Measurements from ENCODE around the gene HSP90AA1. TPM values are rescaled to one million over a fixed set of nuclear protein-coding genes. Genes with fewer than 3 reads are reported as not detected.
A peak's percentile ranks its signal among the peaks of the same experiment; 100 is the strongest.

The HSP90AA1 gene
- total RNA-seq, 1 experiment from 2014 or later: 464 TPM

DNA sequence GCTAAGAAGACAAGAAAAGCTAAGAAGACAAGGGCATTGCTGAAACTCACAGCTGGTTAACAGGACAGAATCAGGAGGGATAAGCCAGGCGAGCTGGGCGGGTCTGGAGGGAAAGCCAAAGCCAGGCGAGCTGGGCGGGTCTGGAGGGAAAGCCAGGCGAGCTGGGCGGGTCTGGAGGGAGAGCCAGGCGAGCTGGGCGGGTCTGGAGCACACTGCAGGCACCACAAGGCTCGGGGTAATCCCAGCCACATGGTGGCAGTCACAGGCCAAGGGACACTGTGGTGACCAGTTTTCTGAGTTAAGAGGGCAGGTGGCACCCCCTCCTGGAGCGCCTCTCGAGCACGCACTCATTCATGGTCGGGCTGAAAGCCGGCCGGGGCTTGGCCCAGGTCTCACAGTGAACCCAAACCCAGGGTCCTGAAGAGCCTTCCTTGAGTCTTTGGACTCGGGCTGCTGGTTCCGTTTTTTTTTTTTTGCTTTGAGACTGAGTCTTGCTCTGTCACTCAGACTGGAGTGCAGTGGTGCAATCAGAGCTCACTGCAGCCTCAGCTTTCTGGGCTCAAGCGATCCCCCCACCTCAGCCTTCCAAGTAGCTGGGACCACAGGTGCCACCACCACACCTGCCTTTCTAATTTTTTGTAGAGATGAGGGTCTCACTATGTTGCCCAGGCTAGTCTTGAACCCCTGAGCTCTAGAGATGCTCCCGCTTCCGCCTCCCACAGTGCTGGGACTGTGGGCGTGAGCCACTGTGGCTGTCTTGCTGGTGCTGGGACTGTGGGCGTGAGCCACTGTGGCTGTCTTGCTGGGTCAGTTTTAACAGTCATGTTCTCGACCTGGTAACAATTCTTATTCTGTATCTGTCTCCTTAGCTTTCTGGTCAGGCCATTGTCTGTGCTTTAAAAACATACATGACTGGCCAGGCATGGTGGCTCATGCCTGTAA, 40.2 kb downstream of the HSP90AA1 start:
- H3K27ac Mint-ChIP-seq (ENCODE audit: unreplicated experiment): no peak overlapping the region
- H3K36me3 Mint-ChIP-seq (ENCODE audit: insufficient read depth, unreplicated experiment): peaks cover 75% of the 10 kb centered on the region
- ChIA-PET POLR2A (interaction anchor here (1.0 kb wide), 1 partner anchor 41 kb away, joined by 13 read pairs; no protein-coding TSS in a partner anchor), CTCF (interaction anchor here (0.6 to 2.1 kb wide), 9 partner anchors 11 to 1669 kb away, joined by 3 to 24 read pairs (median 4); partner anchors contain the start of genes MOK and XRCC3)
- intact Hi-C loops (cut with micrococcal nuclease; ENCODE audit: unreplicated experiment): loop anchor here (1.0 to 10.0 kb wide), 4 partner anchors 17 to 161 kb away; partner anchors contain the start of gene DYNC1H1
- DNase-seq: peak; percentile 83 to 88
- no peaks in the 10 kb centered on the region for H3K27me3 ChIP-seq (replicated peaks; ENCODE audit: control insufficient read depth, insufficient read depth, low read length)
- no TSS peak for BruUV-seq (replicated peaks)
- TF ChIP-seq, protein P1, sequence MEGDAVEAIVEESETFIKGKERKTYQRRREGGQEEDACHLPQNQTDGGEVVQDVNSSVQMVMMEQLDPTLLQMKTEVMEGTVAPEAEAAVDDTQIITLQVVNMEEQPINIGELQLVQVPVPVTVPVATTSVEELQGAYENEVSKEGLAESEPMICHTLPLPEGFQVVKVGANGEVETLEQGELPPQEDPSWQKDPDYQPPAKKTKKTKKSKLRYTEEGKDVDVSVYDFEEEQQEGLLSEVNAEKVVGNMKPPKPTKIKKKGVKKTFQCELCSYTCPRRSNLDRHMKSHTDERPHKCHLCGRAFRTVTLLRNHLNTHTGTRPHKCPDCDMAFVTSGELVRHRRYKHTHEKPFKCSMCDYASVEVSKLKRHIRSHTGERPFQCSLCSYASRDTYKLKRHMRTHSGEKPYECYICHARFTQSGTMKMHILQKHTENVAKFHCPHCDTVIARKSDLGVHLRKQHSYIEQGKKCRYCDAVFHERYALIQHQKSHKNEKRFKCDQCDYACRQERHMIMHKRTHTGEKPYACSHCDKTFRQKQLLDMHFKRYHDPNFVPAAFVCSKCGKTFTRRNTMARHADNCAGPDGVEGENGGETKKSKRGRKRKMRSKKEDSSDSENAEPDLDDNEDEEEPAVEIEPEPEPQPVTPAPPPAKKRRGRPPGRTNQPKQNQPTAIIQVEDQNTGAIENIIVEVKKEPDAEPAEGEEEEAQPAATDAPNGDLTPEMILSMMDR (IDR thresholded peaks at IDR 0.05; ENCODE audit: insufficient read depth in 1 of 2, low read depth in 1 of 2, low read length in 1 of 2, severe bottlenecking in 1 of 2, unreplicated experiment in 1 of 2): peak; percentile 52 to 81
- no peak overlapping the region for H3K4me3 ChIP-seq (ENCODE audit: low read depth, low read length)
- H3K36me3 ChIP-seq (ENCODE audit: control insufficient read depth, insufficient read depth, low read length): peaks cover 3% of the 10 kb centered on the region; the same call in 1 of the 2 replicates
- H3K4me1 Mint-ChIP-seq (ENCODE audit: low read depth, unreplicated experiment): no peaks in the 10 kb centered on the region
- H3K4me1 ChIP-seq: no peaks in the 10 kb centered on the region
- H3K27me3 Mint-ChIP-seq (ENCODE audit: insufficient read depth, unreplicated experiment): no peaks in the 10 kb centered on the region
- H3K4me3 Mint-ChIP-seq (ENCODE audit: unreplicated experiment): no peak overlapping the region
- H3K9me3 ChIP-seq: no peaks in the 10 kb centered on the region
- no peaks in the 10 kb centered on the region for H3K9me3 Mint-ChIP-seq (ENCODE audit: unreplicated experiment)

DNA sequence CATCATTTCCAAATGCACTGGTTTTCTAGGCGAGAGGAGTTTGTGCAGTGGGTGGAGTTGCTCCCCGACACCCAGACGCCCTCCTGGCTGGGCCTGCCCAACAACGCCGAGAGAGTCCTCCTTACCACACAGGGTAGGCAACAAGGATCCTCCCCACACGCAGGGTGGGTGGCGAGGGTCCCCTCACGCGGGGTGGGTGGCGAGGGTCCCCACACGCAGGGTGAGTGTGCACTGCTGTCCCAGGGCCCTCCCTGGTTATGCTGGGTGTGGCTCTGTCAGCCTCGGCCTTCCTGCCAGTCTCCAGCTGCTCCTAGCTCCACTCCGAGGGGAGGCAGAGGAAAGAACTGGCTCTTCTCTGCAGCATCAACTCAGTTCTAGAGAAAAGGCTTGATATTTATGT, 42.3 kb downstream of the HSP90AA1 start:
- H3K27me3 Mint-ChIP-seq (ENCODE audit: insufficient read depth, unreplicated experiment): no peaks in the 10 kb centered on the region
- no TSS peak for BruUV-seq (replicated peaks)
- no peak overlapping the region for H3K4me3 ChIP-seq (ENCODE audit: low read depth, low read length)
- H3K36me3 Mint-ChIP-seq (ENCODE audit: insufficient read depth, unreplicated experiment): peaks cover 80% of the 10 kb centered on the region
- ChIA-PET CTCF (no interaction called here), POLR2A (no interaction called here)
- H3K4me1 ChIP-seq: no peaks in the 10 kb centered on the region
- H3K9me3 ChIP-seq: no peaks in the 10 kb centered on the region
- H3K4me1 Mint-ChIP-seq (ENCODE audit: low read depth, unreplicated experiment): no peaks in the 10 kb centered on the region
- no peaks in the 10 kb centered on the region for H3K9me3 Mint-ChIP-seq (ENCODE audit: unreplicated experiment)
- H3K4me3 Mint-ChIP-seq (ENCODE audit: unreplicated experiment): no peak overlapping the region
- H3K36me3 ChIP-seq (ENCODE audit: control insufficient read depth, insufficient read depth, low read length): peaks cover 5% of the 10 kb centered on the region; the same call in 1 of the 2 replicates
- TF ChIP-seq, protein P1 (IDR thresholded peaks at IDR 0.05; ENCODE audit: insufficient read depth in 1 of 2, low read depth in 1 of 2, low read length in 1 of 2, severe bottlenecking in 1 of 2, unreplicated experiment in 1 of 2): no peak
- DNase-seq: no peak
- H3K27ac Mint-ChIP-seq (ENCODE audit: unreplicated experiment): no peak overlapping the region
- intact Hi-C loops (cut with micrococcal nuclease; ENCODE audit: unreplicated experiment): loop anchor here (10.0 kb wide), 1 partner anchor 80 kb away; the partner anchor contains the start of gene DYNC1H1
- no peaks in the 10 kb centered on the region for H3K27me3 ChIP-seq (replicated peaks; ENCODE audit: control insufficient read depth, insufficient read depth, low read length)

DNA sequence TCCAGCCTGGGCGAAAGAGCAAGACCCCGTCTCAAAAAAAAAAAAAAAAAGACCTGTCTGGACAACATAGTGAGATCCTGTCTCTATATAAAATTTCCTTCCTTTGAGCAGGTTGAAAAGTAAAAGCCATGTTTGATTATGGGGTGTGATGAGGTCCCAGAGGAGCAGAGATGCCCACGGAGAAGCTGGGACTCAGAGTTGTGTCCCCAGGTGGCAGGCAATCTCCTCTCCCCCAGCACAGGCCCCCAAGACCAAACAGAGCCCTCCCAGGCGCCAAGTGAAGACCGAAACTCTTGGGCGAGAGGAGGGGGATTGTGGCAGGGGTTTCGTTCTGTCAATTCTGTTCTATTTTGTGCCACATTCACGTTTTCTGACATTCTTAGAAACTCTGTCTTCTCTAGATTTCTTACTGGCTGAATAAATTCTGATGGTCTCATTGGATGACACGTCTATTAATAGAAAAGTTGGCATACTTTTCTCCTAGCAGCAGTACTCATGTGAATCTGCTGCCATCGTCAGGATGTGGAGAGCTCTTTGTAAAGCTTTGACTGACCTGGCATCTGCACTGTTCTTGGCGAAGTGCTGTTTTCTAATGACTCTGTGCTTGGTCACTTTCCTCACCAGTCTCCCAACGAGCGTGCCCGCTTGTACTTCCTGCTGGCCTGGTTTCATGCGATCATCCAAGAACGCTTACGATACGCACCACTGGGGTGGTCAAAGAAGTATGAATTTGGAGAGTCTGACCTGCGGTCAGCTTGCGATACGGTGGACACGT, 43.4 kb downstream of the HSP90AA1 start:
- TF ChIP-seq, protein P1 (IDR thresholded peaks at IDR 0.05; ENCODE audit: insufficient read depth in 1 of 2, low read depth in 1 of 2, low read length in 1 of 2, severe bottlenecking in 1 of 2, unreplicated experiment in 1 of 2): no peak
- Histone ChIP-seq H3K27me3 (replicated peaks; ENCODE audit: control insufficient read depth, insufficient read depth, low read length) (no peaks in the 10 kb centered on the region), H3K4me3 (ENCODE audit: low read depth, low read length) (no peak overlapping the region), H3K9me3 (no peaks in the 10 kb centered on the region), H3K36me3 (ENCODE audit: control insufficient read depth, insufficient read depth, low read length) (peaks cover 5% of the 10 kb centered on the region; the same call in 1 of the 2 replicates), H3K4me1 (no peaks in the 10 kb centered on the region)
- intact Hi-C loops (cut with micrococcal nuclease; ENCODE audit: unreplicated experiment): loop anchor here (10.0 kb wide), 1 partner anchor 79 kb away; the partner anchor contains the start of gene DYNC1H1
- BruUV-seq (replicated peaks): no TSS peak
- Mint-ChIP-seq H3K27me3 (ENCODE audit: insufficient read depth, unreplicated experiment) (no peaks in the 10 kb centered on the region), H3K4me1 (ENCODE audit: low read depth, unreplicated experiment) (no peaks in the 10 kb centered on the region), H3K4me3 (ENCODE audit: unreplicated experiment) (no peak overlapping the region), H3K36me3 (ENCODE audit: insufficient read depth, unreplicated experiment) (peaks cover 84% of the 10 kb centered on the region), H3K9me3 (ENCODE audit: unreplicated experiment) (no peaks in the 10 kb centered on the region), H3K27ac (ENCODE audit: unreplicated experiment) (no peak overlapping the region)
- DNase-seq: no peak
- CTCF ChIA-PET: no interaction called here
- POLR2A ChIA-PET: no interaction called here

Data from Caco-2 (cell line).